Activated CD4-positive, alpha-beta T cell treated with anti-CD3 and anti-CD28 coated beads, Interleukin-2, Interleukin-4, amounts not matched to agents 100 ng/mL and 50 ng/mL, durations not matched to agents 16 hours and 8 hours (primary cell): ENCODE data around the gene LARP4B.

Experiments
- DNase-seq: peaks from one replicate; pipeline ENCODE4 v3.0.0-alpha.2; 2020; ENCODE audit warnings: low spot score

LARP4B gene

DNA sequence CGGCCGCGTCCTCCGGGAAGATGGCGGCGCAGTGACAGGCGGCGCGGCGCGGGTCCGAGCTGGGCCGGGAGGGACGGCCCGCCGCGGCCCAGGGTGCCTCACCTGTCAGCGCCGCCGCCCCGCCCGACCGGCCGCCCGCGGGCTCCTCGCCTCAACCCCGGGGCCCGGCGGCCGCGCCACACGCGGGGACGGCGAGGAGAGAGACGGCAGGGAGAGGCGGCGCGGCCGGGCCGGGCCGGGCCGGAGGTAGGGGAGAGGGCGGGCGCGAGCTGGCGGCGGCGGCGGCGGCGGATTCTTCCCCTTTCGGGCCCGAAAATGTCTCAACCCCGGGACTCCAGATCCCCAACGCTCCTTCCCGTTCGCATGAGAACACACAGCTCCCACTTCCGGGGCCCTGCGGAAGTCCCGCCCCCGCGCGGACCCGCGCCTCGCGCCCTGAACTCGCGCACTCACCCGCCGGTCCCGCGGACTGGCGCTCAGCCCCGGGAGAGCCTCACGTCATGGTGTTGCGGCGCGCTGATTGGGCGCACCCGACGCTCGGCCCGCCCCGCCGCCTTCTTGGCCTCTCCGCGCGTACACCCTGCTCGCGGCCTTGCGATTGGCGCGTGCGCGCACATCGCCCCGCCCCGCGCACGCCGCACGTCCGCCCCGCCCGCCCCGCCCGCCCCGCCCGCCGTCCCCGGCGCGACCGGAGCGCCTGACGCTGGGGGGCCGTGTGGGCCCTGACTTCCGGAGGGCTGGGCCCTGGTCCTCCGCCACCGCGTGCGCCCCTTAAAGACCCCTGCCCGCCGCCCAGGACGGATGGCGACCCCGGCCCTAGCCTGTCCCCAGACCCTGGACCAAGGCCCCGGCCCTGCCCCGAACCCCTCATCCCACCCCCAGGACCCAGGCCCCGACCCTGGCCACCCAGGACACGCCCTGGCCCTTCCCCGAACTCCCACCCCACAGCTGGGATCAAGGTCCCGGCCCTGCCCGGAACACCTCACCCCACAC, at the start of gene LARP4B:
Gene LARP4B, minus strand, starts transcription at position 380 of the 993 bp plus-strand sequence. CDS start 45,984 bp downstream, outside the sequence.
- peak; percentile 97 for DNase-seq

DNA sequence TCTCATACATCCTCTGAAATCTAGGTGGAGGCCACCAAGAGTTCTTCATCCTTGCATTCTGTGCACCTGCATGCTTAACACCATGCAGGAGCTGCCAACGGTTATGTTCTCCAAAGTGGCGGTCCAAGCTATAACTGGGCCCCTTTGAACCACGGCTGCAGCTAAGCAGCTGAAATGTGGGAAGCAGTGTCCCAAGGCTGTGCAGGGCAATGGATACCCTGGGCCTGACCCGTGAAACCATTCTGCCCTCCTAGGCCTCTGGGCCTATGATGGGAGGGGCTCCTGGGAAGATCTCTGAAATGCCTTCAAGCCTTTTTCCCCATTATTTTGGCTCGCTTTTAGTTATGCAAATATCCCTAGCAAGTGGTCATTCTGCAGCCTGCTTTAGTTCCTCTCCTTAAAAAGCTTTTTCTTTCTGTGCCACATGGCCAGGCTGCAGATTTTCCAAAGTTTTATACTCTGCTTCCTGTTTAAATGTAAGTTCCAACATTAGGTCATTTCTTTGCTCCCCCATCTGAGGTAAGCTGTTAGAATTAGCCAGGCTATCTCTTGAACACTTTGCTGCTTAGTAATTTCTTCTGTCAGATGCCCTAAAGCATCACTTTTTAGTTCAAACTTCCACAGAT, 49.1 kb upstream of the LARP4B start:
- DNase-seq = no peak

- no peak for DNase-seq
Observed at GRCh38 chr10:978826-979421, 47.4 kb upstream of the LARP4B start.

- no peak for DNase-seq
Observed at GRCh38 chr10:976316-976715, 44.8 kb upstream of the LARP4B start.

GRCh38 chr10:974785-975074, 43.2 kb upstream of the LARP4B start:
- DNase-seq = no peak

- no peak for DNase-seq
Observed at GRCh38 chr10:974038-974784, 42.7 kb upstream of the LARP4B start.

DNA sequence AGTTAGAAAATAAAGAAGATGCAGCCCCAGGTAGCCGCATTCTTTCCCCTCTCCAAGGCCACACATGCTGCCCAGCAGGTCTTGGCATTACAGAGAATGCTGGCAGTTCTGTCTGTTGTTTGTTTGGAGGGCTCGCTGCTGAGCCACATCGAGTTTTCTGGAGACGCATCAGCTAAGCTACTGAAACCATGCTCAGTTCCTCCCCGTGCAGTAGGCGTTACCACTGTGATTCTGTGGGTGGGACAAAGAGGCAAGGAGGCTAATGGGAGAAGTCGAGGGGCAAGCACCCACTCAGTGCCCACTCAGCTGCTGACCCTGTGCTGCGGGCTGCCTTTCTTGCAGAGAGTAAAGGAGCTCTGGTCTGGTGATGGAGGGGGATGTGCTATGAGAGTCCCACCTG, 41.3 kb upstream of the LARP4B start:
- no peak for DNase-seq

DNA sequence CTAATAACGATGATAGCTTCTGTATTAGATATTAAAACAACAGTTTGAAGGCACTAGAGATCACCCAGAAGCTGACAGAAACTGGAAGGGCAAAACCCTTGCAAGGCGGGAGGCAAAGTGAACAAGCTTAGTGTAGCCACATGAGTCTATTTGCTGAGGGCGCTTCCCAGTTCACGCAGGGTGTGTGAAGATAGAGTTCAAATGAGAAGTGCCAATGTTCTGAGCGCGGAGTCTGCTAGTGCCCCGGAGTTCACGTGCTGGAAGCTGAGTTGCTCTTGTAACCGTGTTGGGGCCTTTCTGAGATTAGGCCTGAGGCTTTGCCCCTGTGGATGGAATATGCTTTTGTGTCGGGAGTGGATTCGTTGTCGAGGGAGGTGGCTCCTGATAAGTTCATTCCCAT, 40.1 kb upstream of the LARP4B start:
- DNase-seq = no peak

DNA sequence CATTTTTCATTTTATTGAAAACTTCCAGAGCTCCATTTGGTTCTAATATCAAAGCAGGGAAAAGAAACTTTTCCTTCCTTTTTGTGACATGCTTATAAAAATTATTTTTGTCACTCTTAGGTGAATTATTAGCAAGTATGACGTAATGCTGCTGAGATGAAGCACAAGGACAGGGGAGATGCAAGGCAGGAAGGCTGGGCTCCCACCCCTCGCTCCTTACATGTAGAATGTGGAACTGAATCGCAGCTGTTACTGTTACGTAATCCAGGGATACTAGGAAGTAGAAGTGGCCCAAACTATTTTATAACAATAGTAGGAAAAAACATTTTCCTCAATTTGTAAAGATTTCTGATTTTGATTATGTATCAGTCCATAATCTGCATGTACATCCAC, 39.6 kb upstream of the LARP4B start:
- no peak for DNase-seq

DNA sequence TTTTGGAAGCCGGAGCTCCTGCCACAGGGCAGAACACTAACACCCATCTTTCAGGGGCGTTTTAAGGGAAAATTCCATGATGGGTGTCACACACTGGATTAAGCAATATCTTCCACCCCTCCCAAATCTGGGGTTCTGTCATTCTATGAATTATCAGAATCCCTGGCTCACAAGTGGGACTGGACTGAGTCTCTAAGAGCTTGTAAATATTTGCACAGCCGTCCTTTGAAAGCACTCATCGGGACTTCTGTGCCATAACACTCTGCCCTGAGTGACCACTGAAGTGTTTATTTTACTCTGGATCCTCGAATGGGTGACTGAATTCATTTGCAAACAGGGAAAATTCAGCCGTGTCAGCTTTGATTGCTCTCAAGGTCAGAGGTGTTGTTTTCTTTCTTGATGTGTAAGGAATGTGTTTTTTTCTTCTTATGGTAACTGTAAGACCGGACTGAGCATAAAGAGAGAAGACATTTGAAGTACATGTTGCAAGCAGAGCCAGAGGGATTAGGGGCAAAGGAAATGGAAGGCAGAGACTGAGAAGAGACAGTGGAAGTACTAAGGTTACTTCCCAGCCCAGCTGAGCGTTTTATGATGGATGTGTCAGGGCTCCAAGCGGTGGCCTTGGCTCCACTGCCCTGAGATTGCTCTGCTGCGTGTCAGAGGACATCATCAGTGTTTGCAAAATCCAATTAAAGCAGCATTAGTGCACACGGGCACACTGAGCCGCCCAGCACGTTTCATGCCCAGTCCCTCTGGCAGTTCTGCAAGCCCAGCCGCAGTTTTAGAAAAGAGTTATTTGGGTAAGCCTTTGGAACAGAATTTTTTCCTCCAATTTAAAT, 39.0 kb upstream of the LARP4B start:
- no peak for DNase-seq

- DNase-seq = no peak
Observed at GRCh38 chr10:969473-970150, 38.1 kb upstream of the LARP4B start.

DNA sequence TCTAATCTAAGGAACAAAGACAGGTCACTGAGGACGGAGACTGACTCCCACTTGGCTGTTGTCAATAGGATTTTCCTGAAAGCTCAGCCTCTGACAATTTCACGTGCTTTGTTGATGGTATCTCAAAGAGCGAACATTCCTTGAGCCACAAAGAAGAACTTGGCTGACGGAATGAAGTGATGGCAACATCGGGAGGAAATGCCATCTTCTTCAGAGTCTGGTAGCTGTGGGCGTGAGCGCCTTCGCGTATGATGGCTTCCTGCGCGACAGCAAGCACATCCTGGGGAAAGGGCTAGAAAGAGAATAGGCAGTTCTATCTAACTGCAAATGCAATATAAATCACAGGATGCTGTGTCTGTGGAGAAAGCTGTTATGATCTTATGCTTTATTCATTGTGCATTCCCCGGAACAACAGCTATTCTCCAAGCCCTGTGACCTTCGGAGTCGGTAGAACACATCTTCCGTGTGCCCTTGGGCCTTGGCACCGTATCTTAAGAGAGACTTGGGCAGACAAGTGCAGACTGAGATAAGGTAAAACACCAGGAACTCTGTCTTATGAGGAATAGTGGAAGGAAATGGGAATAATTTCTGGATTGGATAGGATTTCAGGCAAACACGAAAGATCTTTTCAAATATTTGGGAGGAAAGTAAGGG, 37.2 kb upstream of the LARP4B start:
- DNase-seq = no peak

DNA sequence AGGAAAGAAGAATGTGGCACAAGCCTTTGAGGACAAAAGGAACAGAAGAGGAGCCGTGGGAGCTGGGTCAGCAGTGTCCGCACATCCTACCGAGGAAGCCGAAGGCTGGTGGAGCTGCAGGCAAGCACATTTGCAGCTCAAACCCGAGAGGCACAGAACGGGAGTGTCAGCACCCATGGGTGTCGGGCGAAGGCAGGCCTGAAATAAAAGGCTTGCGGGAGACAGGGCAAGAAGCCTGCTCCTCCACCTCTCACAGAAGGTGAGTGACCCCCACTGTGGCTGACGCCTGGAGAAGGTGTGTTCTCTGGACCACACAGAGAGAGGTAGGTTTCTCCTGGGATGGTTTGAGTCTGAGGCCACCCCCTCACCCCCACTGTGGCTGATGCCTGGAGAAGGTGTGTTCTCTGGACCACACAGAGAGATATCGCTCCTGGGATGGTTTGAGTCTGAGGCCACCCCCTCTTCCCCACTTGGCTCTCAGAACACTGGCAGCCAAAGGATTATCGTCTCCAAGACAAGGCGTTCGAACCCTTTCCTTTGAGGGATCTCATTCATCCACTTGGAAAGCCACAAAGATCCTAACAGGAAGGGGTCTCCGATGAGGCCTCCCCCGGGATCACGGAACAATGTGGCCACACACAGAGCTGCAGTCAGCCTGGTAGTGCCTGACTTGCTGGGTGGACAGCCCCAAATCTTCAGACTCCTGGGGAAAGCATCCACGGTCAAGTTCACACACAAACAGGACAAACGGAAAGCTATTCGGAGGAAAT, 35.1 kb upstream of the LARP4B start:
- no peak for DNase-seq

GRCh38 chr10:964988-965417, 33.5 kb upstream of the LARP4B start:
- DNase-seq = no peak

DNA sequence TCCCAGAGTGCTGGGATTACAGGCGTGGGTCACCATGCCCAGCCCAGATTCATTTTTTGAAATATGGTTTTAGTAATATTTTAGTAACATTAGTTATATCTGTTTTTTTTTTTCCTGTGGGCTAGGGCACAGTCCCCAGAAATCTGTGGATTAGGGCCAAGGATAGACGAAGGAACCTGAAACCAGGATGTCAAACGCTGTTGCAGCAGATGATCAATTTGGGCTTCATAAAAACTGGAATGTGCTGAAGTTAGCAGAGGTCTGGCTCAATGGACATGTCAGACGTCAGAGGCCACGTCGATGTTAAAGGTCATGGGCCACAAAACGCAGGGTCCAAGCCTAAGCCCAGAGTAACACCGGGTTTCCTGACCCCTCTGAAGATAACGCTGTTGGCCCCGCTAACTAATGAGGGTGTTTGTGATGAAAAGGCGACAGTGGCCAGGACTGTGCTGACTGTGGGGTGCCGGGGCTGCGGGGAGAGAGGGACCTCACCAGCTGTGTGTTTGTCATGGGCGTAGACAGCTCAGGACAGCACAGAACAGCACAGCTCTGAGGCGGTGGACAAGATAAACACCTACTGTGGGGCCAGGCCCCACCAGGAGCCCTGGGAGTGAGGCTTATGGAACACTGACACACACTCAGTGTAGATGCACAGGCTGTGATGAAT, 32.9 kb upstream of the LARP4B start:
- no peak for DNase-seq

GRCh38 chr10:963655-964054, 32.1 kb upstream of the LARP4B start:
- DNase-seq = no peak

- no peak for DNase-seq
Observed at GRCh38 chr10:963186-963585, 31.7 kb upstream of the LARP4B start.

DNA sequence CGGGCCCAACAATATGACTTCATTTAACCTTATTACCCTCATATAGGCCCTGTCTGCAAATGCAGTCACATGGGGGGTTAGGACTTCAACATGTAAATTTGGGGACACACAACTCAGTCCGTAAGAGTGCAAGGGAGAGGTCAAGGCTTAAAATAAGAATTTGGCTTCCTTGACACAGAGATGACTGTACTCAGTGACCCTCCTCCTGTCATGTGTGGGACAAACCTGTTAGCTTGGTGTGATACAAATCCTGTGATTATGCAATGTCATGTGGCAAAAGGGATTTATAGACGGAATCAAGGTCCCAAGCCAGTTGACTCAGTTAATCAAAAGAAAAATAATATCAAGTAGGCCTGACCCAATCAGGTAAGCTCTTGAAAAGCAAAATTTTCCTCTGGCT, 30.8 kb upstream of the LARP4B start:
- no peak for DNase-seq

DNA sequence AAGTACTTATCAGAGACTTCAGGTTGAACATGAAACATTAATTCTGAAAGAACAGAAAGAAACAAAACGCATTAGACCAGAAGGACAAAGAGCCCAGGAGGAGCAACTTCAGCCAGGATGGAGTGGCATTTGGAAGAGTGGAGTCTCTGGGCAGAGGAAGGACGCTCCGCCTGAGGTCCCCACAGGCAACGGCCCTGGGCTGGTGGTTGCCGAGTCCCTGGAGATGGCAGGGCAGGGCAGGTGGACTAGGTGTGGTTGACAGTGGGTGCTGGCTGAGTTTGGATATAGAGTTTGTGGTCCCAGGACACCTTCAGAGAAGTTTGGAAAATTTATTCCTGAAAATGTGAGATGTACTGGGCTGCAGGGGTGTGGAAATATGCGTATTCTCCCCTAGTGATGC, 27.4 kb upstream of the LARP4B start:
- DNase-seq = no peak
